Measurements from ENCODE around the gene MDGA2. TPM values are rescaled to one million over a fixed set of nuclear protein-coding genes. Genes with fewer than 3 reads are reported as not detected.

Gene MDGA2
- total and polyA plus RNA-seq, 2 of the 4 experiments (the other 2 are of a cell fraction) = 0.02 TPM; not detected in 1

- no peak overlapping the region for H3K14ac ChIP-seq (replicated peaks; ENCODE audit: low read depth, low read length)
- H2AK5ac ChIP-seq (ENCODE audit: low read depth, low read length) = no peak overlapping the region
- H4K20me1 ChIP-seq (ENCODE audit: insufficient read depth, low read length) = no peaks in the 10 kb centered on the region
- no TSS peak for BruUV-seq (replicated peaks)
- no peak overlapping the region for H2BK120ac ChIP-seq (ENCODE audit: low read depth, low read length)
- H3K23ac ChIP-seq (ENCODE audit: low read depth, low read length) = no peak overlapping the region
- no peak overlapping the region for H2BK20ac ChIP-seq (ENCODE audit: low read depth, low read length)
- H3K27me3 ChIP-seq (ENCODE audit: control insufficient read depth, insufficient read depth, low read length) = no peaks in the 10 kb centered on the region
- no peaks in the 10 kb centered on the region for H3K36me3 ChIP-seq (ENCODE audit: control insufficient read depth, insufficient read depth, low read length)
- no peak overlapping the region for H3K56ac ChIP-seq (ENCODE audit: extremely low read depth, insufficient read depth, low read length)
- no peak overlapping the region for H3K4me2 ChIP-seq (ENCODE audit: low read depth, low read length)
- POLR2A ChIA-PET (ENCODE audit: unreplicated experiment) = no interaction called here
- no peaks in the 10 kb centered on the region for H3K9me1 ChIP-seq (ENCODE audit: insufficient read depth, low read length)
- dilution Hi-C loops (cut with HindIII; ENCODE audit: low sequenced_read_pairs, unreplicated experiment) = no loop called here
- no peak overlapping the region for H3K4me3 ChIP-seq (ENCODE audit: insufficient read depth, low read depth, low read length)
- no peak overlapping the region for H2AFZ ChIP-seq (replicated peaks; ENCODE audit: low read length, poor library complexity)
- no peak overlapping the region for H3K18ac ChIP-seq (ENCODE audit: low read depth, low read length)
- no peak overlapping the region for H3K4ac ChIP-seq (ENCODE audit: low read depth, low read length)
- no peak overlapping the region for H4K8ac ChIP-seq (ENCODE audit: low read depth in 2 of 2, low read length in 2 of 2)
- no CpG with 5 or more reads among the region's 4 CpGs for WGBS, 2 experiments (ENCODE audit: extremely low coverage in 2 of 2, insufficient read length in 1 of 2)
- no peak overlapping the region for H2BK15ac ChIP-seq (ENCODE audit: low read depth, low read length)
- ATAC-seq (ENCODE audit: low read depth) = no peak
- H3K27ac ChIP-seq (ENCODE audit: insufficient read depth, low read length) = no peak overlapping the region
- peaks cover 2% of the 10 kb centered on the region; the same call in 1 of the 2 replicates for H3K9me3 ChIP-seq (ENCODE audit: control insufficient read depth, insufficient read depth, low read length)
- no peak overlapping the region for H3K9ac ChIP-seq (ENCODE audit: low read depth, low read length)
- no peaks in the 10 kb centered on the region for H3K4me1 ChIP-seq (ENCODE audit: control insufficient read depth, insufficient read depth, low read length)
- intact Hi-C loops (cut with micrococcal nuclease) = no loop called here
- CTCF ChIA-PET = no interaction called here
- no peak overlapping the region for H4K5ac ChIP-seq (ENCODE audit: low read depth, low read length)
- H2AK9ac ChIP-seq (replicated peaks; ENCODE audit: low read depth, low read length, poor library complexity) = no peak overlapping the region
- H2BK5ac ChIP-seq (ENCODE audit: low read depth, low read length, poor library complexity, severe bottlenecking) = no peak overlapping the region
- no peak for DNase-seq
- in situ Hi-C loops (cut with MboI; ENCODE audit: low sequenced_read_pairs) = no loop called here
- no peaks in the 10 kb centered on the region for H3K79me1 ChIP-seq (ENCODE audit: low read depth in 1 of 2, low read length in 2 of 2)
- H4K91ac ChIP-seq (ENCODE audit: insufficient read depth, low read depth, low read length) = no peak overlapping the region
- TF ChIP-seq ELK1 (IDR thresholded peaks at IDR 0.05; ENCODE audit: borderline replicate concordance, low read depth, low read length) = no peak
- no peak for TF ChIP-seq MAZ (IDR thresholded peaks at IDR 0.05; ENCODE audit: borderline replicate concordance, low read depth, low read length)
- TF ChIP-seq RFX5 (IDR thresholded peaks at IDR 0.05; ENCODE audit: low read depth, low read length) = no peak
- TF ChIP-seq RAD21 (IDR thresholded peaks at IDR 0.05; ENCODE audit: low read length) = no peak
These were observed 451.7 kb downstream of the MDGA2 start for GRCh38 chr14:47223656-47224055.

All from IMR-90 (cell line).